Ramos (cell line): ENCODE data around the gene ATP8B1.
"Not testable (repeated sequence)": the region's sequence is repeated elsewhere in the genome, so short reads cannot be mapped to it uniquely, and the experiment has no call there.

Experiments
- in situ Hi-C: fragments of 300-500 bp; cut with MboI; formaldehyde crosslinking; loops from one replicate; pipeline ENCODE4 v1.14.3; 2022; ENCODE audit warnings: low sequenced_read_pairs; ENCODE audit not compliant: unreplicated experiment

Gene ATP8B1

DNA sequence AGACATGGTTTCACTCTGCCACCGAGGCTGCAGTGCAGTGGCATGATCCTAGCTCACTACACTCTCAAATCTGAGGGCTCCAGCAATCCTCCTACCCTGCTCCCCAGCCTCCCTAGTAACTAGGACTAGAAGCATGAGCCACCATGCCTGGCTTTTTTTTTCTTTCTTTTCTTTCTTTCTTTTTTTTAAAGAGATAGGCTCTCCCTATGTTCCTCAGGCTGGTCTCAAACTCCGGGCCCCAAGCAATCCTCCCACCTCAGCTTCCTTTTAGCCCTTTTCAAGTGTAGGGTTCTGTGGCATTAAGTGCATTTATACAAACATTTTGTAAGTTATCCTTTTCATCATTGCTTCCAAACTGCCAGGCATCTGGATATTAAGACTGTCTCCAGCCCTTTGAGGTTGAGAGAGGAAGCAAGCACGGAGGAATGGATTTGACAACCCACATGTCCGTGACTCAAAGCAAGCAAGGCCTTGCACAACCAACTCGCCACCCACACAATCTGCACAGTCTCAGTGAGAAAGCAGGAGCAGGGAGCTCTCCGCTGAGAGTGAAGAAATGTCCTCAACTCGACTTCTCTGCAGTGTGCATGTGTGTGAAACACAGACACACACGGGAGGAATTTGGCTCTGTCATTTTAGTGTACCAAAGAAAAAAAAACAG is 65.6 kb downstream of the ATP8B1 start:
- in situ Hi-C loops, result no loop called here

DNA sequence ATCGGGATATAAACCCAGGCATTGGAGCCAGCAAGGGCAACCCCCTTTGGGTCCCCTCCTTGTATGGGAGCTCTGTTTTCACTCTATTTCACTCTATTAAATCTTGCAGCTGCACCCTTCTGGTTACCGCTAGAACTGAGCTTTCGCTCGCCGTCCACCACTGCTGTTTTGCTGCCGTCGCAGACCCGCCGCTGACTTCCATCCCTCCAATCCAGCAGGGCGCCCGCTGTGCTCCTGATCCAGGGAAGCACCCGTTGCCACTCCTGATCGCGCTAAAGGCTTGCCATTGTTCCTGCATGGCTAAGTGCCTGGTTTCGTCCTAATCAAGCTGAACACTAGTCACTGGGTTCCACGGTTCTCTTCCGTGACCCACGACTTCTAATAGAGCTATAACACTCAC is 68.1 kb downstream of the ATP8B1 start:
- in situ Hi-C loops, result not testable (repeated sequence)

DNA sequence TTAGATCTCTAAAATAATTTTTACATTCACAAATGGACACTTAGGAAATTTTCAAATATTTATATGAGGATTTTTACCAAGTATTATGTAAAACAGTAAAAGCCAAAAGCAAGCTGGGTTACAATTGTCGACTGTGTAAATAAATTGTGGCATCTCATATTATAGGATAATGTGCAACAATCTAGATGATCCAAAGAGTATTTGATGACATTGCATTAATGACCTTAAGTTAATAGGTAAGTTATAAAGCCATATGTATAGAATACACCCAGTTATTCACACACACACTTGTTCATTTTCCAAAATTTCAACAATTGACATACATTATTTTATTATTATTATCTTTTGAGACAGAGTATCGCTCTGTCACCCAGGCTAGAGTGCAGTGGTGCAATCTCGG is 69.3 kb downstream of the ATP8B1 start:
- in situ Hi-C loops, result no loop called here

DNA sequence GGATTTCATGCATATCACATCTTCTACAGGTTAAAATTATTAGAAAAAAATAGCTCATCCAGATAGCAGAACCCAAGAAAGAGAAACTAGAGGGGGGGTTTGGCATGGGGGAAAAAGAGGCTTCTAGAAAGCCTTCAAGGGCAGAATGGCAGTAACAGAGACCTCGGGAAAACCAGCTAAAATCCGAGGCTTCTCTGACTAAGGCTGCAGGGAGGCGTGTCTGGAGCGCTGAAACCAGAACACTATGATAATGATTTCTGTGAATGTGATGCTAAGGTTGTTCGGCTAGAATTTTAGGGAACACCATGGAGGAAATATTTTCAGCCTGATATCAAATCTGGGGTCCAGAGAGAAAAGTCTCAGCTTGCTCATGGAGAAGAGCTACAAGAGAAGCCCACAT is 73.0 kb downstream of the ATP8B1 start:
- in situ Hi-C loops, result no loop called here

DNA sequence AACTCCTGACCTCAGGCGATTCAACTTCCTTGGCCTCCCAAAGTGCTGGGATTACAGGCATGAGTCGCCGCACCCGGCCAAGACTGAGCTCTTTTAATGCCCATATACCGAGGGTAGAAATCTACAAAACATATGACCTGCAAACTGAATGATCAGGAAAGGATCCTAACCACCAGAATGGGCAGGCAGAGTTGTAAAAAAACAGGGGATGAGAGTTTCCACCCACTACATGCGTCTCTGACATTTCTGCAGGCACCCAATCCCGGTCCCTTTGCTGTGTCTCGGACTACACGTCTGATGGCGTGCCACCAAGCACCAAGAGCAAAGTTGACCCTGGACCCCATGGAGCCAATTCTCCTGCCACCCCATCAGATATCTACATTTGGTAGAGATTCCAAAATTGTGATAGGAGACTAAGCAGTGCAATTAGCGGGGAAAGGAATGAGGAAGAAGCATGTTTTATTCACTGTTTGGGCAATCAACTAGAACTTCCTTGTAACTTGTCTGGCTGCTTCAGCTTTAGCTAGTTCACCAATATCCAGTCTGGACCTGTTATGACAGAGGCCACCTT is 74.1 kb downstream of the ATP8B1 start:
- in situ Hi-C loops, result no loop called here

DNA sequence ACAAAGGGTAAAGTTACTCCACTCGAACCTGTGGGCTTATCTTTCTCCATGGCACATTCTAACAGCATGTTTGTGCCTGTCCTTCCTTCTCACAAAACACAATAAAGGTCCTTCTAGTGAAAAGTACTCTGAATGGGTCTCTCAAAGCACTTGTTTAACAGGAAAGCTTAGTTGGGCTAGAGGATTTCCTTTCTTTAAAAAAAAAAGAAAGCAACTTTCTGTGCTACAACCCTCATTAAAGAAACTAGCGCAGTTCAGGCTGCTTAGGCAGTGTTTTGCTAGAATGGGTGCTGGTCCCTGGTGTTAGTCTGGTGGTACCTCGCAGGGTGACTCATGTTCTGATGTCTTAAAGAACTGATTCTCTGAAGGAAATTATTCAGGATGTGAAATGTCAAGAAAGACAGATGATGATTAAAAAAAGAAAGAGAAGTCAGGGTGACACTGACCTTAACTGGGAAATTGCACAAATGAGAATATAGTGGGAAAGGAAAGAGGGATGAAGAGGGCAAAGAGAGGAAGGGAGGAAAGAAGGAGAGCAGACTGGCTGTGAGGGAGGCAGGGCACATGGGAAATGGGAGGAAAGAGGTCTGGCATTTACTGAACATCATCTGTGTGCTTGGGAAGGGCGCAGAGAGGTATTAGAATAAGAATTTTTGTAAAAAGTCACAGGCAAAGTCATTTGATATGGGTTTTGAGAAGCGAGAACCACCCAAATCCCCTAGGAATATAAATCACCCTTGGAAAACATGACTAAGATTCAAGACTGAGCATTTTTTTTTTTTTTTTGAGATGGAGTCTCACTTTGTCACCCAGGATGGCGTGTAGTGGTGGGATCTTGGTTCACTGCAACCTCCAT is 74.9 kb downstream of the ATP8B1 start:
- in situ Hi-C loops, result no loop called here

DNA sequence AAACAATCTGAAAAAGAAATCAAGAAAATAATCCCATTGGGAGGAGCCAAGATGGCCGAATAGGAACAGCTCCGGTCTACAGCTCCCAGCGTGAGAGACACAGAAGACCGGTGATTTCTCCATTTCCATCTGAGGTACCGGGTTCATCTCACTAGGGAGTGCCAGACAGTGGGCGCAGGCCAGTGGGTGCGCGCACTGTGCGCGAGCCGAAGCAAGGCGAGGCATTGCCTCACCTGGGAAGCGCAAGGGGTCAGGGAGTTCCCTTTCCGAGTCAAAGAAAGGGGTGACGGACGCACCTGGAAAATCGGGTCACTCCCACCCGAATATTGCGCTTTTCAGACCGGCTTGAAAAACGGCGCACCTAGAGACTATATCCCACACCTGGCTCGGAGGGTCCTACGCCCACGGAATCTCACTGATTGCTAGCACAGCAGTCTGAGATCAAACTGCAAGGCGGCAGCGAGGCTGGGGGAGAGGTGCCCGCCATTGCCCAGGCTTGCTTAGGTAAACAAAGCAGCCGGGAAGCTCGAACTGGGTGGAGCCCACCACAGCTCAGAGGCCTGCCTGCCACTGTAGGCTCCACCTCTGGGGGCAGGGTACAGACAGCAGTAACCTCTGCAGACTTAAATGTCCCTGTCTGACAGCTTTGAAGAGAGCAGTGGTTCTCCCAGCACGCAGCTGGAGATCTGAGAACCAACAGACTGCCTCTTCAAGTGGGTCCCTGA is 83.7 kb downstream of the ATP8B1 start:
- in situ Hi-C loops, result not testable (repeated sequence)

DNA sequence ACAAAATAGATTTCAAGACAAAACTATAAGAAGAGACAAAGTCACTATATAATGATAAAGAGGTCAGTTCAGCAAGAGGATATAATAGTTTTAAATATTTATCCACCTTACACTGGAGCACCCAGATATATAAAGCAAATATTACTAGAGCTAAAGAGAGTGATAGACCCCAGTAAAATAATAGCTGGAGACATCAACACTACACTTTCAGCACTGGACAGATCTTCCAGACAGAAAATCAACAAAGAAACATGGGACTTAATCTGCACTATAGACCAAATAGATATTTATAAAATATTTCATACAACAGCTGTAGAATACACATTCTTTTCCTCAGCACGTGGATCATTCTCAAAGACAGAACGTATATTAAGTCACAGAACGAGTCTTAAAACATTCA is 86.6 kb downstream of the ATP8B1 start:
- in situ Hi-C loops, result no loop called here

DNA sequence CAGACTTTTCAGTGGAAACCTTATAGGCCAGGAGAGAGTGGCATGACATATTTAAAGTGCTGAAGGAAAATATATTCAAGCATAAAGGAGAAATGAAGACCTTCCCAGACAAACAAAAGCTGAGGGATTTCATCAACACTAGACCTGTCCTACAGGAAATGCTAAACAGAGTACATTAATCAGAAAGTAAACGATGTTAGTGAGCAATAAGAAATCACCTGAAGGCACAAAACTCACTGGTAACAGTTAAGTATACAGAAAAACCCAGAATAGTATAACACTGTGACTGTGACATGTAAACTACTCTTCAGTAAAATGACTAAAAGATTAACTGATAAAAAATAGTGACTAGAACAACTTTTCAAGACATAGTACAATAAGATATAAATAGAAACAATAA is 87.4 kb downstream of the ATP8B1 start:
- in situ Hi-C loops, result no loop called here

DNA sequence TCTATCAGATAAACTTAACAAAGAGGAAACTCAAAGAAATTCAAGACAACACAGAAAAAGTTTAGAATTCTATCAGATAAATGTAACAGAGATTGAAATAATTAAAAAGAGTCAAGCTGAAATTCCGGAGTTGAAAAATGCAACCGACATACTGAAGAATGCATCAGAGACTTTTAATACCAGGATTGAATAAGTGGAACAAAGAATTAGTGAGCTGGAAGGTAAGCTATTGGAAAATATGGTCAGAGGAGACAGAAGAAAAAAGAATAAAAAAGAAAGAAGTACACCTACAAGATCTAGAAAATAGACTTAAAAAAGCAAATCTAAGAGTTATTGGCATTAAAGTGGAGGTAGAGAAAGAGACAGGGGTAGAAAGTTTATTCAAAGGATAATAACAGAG is 88.0 kb downstream of the ATP8B1 start:
- in situ Hi-C loops, result no loop called here

DNA sequence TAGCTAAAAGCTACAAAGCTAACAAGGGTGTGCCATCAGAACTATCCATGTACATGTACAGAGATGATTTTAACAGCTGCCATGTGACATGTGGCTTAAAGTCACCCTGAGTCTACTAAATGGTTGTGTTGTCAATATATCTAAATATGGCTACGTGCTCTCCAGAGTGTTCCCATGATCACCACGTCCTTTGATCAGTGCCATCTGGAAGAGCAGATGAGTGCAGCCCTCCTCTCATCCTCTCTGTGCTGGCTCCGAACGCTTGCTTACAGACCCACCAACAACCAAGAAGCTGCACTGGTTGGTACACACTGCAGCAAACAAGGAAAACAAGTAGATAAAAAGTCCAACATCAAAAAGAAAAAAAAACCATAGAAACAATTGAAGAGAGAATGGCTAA is 92.9 kb downstream of the ATP8B1 start:
- in situ Hi-C loops, result no loop called here

DNA sequence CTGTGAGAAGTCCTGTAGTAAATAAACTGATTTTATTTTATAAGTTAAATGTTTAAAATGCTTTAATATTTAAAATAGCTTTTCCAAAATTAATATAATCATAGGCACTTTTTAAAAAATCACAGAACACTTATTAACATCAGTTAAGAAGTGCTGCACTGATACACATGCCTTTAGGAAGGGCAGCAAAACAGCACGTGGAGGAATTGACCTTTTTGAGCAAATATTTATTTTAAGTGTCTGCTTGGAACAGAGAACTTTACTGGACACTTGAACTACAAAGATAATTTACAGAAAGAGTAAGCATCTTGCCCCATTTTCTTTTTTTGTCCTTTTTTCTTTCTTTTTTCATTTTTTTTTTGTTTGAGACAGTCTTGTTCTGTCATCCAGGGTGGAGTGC is 93.8 kb downstream of the ATP8B1 start:
- in situ Hi-C loops, result no loop called here

DNA sequence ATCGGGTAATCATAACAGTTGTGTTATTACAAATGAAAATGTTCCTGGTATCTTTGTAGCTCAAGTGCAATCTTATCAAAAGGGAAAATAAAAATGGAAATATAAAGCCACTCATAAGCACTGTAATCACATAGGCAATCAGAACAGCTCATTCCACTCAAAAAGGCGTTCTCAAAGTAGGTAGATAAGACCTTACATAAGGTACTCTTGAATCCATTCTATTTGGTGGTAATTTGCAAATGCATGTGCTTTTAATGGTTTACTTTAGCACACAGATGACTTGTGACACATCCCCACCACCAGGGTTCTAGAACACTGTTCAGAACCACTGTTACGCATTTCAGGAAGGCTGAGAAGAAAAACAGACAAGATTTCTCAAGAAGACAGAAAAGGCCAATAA is 94.8 kb downstream of the ATP8B1 start:
- in situ Hi-C loops, result no loop called here

DNA sequence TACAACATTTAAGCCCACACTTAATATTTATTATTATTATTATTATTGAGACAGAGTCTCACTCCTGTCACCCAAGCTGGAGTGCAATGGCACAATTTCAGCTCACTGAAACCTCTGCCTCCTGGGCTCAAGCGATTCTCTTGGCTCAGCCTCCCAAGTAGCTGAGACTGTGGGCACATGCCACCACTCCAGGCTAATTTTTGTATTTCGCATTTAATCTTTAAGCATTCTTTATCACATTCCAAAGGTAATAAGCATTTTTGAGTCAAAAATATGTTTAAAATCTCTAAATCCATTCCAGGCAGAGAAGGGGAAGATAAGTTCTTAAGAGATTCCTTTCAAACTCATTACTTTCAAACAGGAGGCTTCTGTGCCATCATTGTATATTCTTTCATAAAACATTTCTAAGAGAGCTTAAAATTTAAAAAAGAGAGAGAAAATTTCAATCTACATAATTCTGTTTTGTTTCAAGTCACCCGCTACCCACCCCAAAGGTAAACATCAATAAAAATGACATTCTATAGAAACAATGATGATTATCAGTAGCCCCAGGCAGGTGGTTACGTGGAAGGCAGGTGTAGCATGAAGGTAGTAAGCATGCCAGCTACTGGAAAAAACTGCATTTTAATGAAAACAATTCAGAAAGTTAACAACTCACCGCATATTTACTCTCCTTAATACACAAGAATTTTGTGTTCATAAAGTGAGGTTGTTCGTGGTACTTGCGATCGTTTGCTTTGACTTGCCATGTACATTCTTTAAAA is 97.1 kb downstream of the ATP8B1 start:
- in situ Hi-C loops, result no loop called here

DNA sequence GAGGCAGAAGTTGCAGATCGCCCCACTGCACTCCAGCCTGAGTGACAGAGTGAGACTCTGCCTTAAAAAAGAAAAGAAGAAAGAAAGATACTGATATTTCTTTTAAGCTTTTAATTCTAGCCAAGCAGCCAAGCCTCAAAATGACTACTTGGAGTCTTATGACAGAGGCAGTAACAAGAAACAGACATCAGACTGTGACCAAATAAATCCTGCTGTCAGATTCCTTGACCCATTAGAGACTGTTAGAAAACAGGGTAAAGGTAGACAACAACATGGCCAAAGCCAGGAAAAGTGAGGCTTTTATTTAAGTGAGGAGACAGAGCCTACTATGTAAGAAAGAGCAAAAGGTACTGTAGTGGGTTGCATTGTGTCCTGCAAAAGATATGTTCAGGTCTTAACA is 98.1 kb downstream of the ATP8B1 start:
- in situ Hi-C loops, result no loop called here

DNA sequence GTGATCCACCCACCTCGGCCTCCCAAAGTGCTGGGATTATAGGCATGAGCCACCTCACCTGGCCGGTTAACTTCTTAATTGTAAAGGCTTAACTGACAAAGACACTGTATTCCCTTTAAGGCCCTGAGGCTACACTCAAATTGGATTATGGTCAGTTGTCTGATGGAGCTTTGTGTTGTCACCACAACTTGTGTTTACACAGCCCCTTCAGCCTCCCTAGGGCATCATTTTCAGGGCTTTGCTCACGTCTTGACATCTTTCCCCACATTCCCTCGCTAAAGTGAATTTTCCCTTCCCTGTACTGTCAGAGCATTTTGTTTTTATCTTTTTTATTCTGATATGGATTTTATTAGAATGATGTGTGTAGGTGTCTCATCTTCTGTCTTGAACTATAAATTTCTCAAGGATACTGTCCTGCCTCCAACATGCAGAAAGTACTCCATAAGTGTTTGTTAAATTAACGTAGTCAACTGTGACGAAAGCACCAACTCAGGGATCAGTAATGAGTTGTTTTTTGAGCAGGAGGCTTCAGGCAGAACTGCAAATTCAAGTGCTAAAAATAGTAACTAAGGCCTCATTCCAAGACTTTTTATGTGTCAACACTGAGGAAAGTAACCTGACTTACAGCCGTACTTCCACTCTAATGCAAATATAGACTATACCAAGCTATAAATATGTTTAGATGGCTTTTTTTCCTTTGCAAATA is 104.4 kb downstream of the ATP8B1 start:
- in situ Hi-C loops, result no loop called here

DNA sequence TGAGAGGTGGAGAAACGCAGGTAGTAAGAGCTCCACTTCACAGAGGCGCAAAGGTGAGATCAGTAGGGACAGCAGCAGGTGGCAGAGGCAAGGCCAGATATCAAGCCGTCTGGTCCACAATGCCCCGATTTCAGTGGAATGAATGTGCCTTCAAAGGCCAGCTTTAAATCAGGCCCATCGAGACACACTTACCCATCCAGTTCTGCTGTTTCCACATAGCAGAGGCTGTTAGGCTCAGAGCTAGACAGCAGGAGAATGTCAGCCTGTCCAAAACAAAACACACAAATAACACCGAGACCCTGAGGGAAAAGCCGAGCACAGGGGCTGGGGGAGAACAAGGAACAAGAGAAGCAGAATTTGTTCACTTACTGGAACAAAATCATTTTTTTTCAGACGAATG is 105.7 kb downstream of the ATP8B1 start:
- in situ Hi-C loops, result no loop called here

DNA sequence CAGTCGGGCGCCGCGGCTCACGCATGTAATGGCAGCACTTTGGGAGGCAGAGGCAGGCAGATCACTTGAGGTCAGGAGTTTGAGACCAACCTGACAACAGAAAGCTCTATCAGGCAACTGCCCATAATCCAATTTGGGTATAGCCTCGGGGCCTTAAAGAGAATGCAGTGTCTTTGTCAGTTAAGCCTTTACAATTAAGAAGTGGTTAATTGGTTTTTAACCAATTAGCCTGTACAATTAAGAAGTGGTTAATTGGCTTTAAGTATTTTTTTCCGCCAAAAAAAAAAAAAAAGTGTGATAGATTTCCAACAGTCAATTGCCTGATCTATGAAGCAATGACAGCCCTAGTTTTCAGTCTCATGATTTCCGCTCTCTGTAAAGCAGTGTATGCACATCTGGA is 106.8 kb downstream of the ATP8B1 start:
- in situ Hi-C loops, result no loop called here

DNA sequence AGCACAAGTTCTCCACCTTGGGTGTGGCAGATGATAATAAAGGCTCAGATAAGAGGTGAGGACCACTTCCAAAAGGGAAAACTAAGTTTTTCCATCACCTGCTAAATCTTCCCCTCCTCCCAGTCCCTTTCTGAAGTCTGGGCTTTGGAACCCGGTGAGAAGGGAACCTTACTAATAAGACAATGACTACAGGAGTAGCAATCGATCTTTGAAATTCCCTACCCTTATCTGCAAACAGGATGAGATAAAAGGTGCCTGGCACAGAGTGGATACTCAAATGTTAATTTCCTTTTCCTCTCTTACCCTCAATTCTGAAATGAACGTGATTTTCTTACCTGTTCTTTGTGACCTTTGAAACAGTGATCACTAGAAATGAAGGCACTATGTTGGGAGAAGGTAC is 111.8 kb downstream of the ATP8B1 start:
- in situ Hi-C loops, result no loop called here

DNA sequence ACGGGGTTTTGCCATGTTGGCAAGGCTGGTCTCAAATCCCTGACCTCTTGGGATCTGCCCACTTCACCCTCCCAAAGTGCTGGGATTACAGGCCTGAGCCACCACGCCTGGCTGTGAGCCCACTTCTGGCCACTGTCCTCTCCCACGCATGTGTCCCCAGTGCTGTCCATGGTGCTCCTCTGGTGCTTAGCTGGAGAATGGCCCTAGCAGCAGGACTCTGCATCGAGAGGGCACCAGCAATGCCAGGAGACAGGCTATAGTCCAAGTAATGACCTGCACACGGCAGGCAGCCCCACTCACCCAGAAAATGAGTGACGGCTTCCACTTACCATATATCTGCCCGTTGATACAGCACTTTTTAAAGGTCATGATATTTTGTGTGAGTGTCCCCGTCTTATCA is 115.1 kb downstream of the ATP8B1 start:
- in situ Hi-C loops, result no loop called here
